ENCODE results near the gene FADD. TPM values are rescaled to one million over a fixed set of nuclear protein-coding genes. Genes with fewer than 3 reads are reported as not detected.

Gene FADD
- polyA plus RNA-seq, 3 donors: 5.4 to 9.5 (median 7.7) TPM

- Histone ChIP-seq H4K20me1 (ENCODE audit: insufficient read depth, low read length) (no peaks in the 10 kb centered on the region), H3K27ac (ENCODE audit: low read depth in 1 of 2, low read length in 2 of 2) (no peak overlapping the region), H3K9me3 (replicated peaks in 1 of 2; ENCODE audit: control insufficient read depth in 1 of 2, insufficient read depth in 1 of 2, low read length in 2 of 2) (no peaks in the 10 kb centered on the region), H2AFZ (ENCODE audit: insufficient read depth, low read depth, low read length, poor library complexity, severe bottlenecking) (no peak overlapping the region), H3K4me3 (replicated peaks in 1 of 3; ENCODE audit: low read depth in 2 of 3, low read length in 3 of 3) (no peak overlapping the region), H3K4me1 (ENCODE audit: control insufficient read depth in 1 of 2, insufficient read depth in 2 of 2, low read length in 2 of 2) (peaks cover 2 to 4% of the 10 kb centered on the region in 2 donors), H3K4me2 (replicated peaks; ENCODE audit: extremely low read depth, low read length, poor library complexity, severe bottlenecking) (no peak overlapping the region), H3K9ac (ENCODE audit: insufficient read depth, low read length, poor library complexity, severe bottlenecking) (no peak overlapping the region), H3K36me3 (replicated peaks in 1 of 2; ENCODE audit: control insufficient read depth in 1 of 2, insufficient read depth in 2 of 2, low read length in 2 of 2) (no peaks in the 10 kb centered on the region), H3K79me2 (ENCODE audit: insufficient read depth, low read length) (no peaks in the 10 kb centered on the region), H3K27me3 (ENCODE audit: control insufficient read depth in 2 of 2, insufficient read depth in 2 of 2, low read length in 2 of 2) (no peaks in the 10 kb centered on the region)
- WGBS (ENCODE audit: insufficient coverage): 90% methylated on average over 3 of the region's 3 CpGs
- H3K4me3 Mint-ChIP-seq: no peak overlapping the region
- no peaks in the 10 kb centered on the region for H3K36me3 Mint-ChIP-seq
- H3K27me3 Mint-ChIP-seq (ENCODE audit: low read depth in 3 of 3): peaks cover 16 to 38% (median 26%) of the 10 kb centered on the region in 3 donors
- H3K27ac Mint-ChIP-seq: no peak overlapping the region
- TF ChIP-seq CTCF (IDR thresholded peaks at IDR 0.05): no peak
- H3K9me3 Mint-ChIP-seq: peaks cover 0 to 3% (median 0%) of the 10 kb centered on the region in 7 donors
- intact Hi-C loops (cut with micrococcal nuclease): no loop called here
- peaks cover 9% of the 10 kb centered on the region for H3K4me1 Mint-ChIP-seq
- no peak for DNase-seq
These were observed 23.1 kb downstream of the FADD start for GRCh38 chr11:70226183-70226582.

- Histone ChIP-seq H3K79me2 (ENCODE audit: insufficient read depth, low read length) (no peaks in the 10 kb centered on the region), H3K9me3 (replicated peaks in 1 of 2; ENCODE audit: control insufficient read depth in 1 of 2, insufficient read depth in 1 of 2, low read length in 2 of 2) (no peaks in the 10 kb centered on the region), H3K4me3 (replicated peaks in 1 of 3; ENCODE audit: low read depth in 2 of 3, low read length in 3 of 3) (no peak overlapping the region), H2AFZ (ENCODE audit: insufficient read depth, low read depth, low read length, poor library complexity, severe bottlenecking) (no peak overlapping the region), H3K4me2 (replicated peaks; ENCODE audit: extremely low read depth, low read length, poor library complexity, severe bottlenecking) (no peak overlapping the region), H3K4me1 (ENCODE audit: control insufficient read depth in 1 of 2, insufficient read depth in 2 of 2, low read length in 2 of 2) (peaks cover 2 to 4% of the 10 kb centered on the region in 2 donors), H3K9ac (ENCODE audit: insufficient read depth, low read length, poor library complexity, severe bottlenecking) (no peak overlapping the region), H4K20me1 (ENCODE audit: insufficient read depth, low read length) (no peaks in the 10 kb centered on the region), H3K27ac (ENCODE audit: low read depth in 1 of 2, low read length in 2 of 2) (no peak overlapping the region), H3K36me3 (replicated peaks in 1 of 2; ENCODE audit: control insufficient read depth in 1 of 2, insufficient read depth in 2 of 2, low read length in 2 of 2) (no peaks in the 10 kb centered on the region), H3K27me3 (ENCODE audit: control insufficient read depth in 2 of 2, insufficient read depth in 2 of 2, low read length in 2 of 2) (no peaks in the 10 kb centered on the region)
- 58% methylated on average over 7 of the region's 9 CpGs for WGBS (ENCODE audit: insufficient coverage)
- peaks cover 0 to 3% (median 0%) of the 10 kb centered on the region in 7 donors for H3K9me3 Mint-ChIP-seq
- no peak for DNase-seq
- H3K36me3 Mint-ChIP-seq: no peaks in the 10 kb centered on the region
- intact Hi-C loops (cut with micrococcal nuclease): no loop called here
- H3K27ac Mint-ChIP-seq: no peak overlapping the region
- no peak overlapping the region for H3K4me3 Mint-ChIP-seq
- TF ChIP-seq CTCF (IDR thresholded peaks at IDR 0.05): peak; percentile 26
- peaks cover 5% of the 10 kb centered on the region for H3K4me1 Mint-ChIP-seq
- H3K27me3 Mint-ChIP-seq (ENCODE audit: low read depth in 3 of 3): peaks cover 16 to 36% (median 26%) of the 10 kb centered on the region in 3 donors
These were observed 23.9 kb downstream of the FADD start for GRCh38 chr11:70226967-70227366.
